HepG2 (cell line): ENCODE measurements around the gene MFSD11. TPM values are rescaled to one million over a fixed set of nuclear protein-coding genes. Genes with fewer than 3 reads are reported as not detected.

Experiments used
- CBFB ChIP-seq: sonication (generic); formaldehyde crosslinking; IDR thresholded peaks from 2 replicates; pipeline ENCODE4 v1.4.0; 2020; ENCODE audit warnings: missing genetic modification reagents
- DZIP1 ChIP-seq: sonication (generic); formaldehyde crosslinking; IDR thresholded peaks from 2 replicates; pipeline ENCODE4 v1.5.0; 2020; ENCODE audit warnings: mild to moderate bottlenecking, missing genetic modification reagents
- FOSL1 ChIP-seq: sonication (generic); formaldehyde crosslinking; IDR thresholded peaks from 2 replicates; pipeline ENCODE4 v1.9.0; 2021; ENCODE audit warnings: missing genetic modification reagents, borderline replicate concordance
- HNRNPL ChIP-seq: fragments of 200-400 bp; formaldehyde crosslinking; IDR thresholded peaks from 2 replicates; pipeline ENCODE4 v1.6.1; 2017; ENCODE audit warnings: mild to moderate bottlenecking, low read depth, low read length
- IKZF1 ChIP-seq: fragments of 450-650 bp; IDR thresholded peaks from 2 replicates; pipeline ENCODE4 v1.7.1; 2016
- KLF11 ChIP-seq: IDR thresholded peaks from 2 replicates; pipeline ENCODE4 v1.6.1; 2016; ENCODE audit warnings: missing compliant biosample characterization
- MTA3 ChIP-seq: sonication (generic); formaldehyde crosslinking; IDR thresholded peaks from 2 replicates; pipeline ENCODE4 v1.4.0; 2020; ENCODE audit warnings: missing genetic modification reagents
- NCOA5 ChIP-seq: sonication (generic); formaldehyde crosslinking; IDR thresholded peaks from 2 replicates; pipeline ENCODE4 v1.4.0; 2020; ENCODE audit warnings: missing genetic modification reagents
- POLR2G ChIP-seq: fragments of 200-400 bp; formaldehyde crosslinking; IDR thresholded peaks from 2 replicates; pipeline ENCODE4 v1.6.1; 2018; ENCODE audit warnings: mild to moderate bottlenecking, low read depth, low read length, moderate library complexity
- SOX6 ChIP-seq, 2 experiments: fragments of 450-650 bp in 1 of 2; sonication (generic) in 1 of 2; formaldehyde crosslinking in 1 of 2; IDR thresholded peaks; 2 replicates each; pipeline versions ENCODE4 v1.4.0 to v1.6.1; 2017 to 2020; ENCODE audit warnings: antibody characterized with exemption in 1 of 2, mild to moderate bottlenecking in 1 of 2, missing genetic modification reagents in 1 of 2
- TAF1 ChIP-seq: sonication (generic); formaldehyde crosslinking; IDR thresholded peaks from 2 replicates; pipeline ENCODE4 v1.4.0; 2020; ENCODE audit warnings: missing genetic modification reagents
- THAP8 ChIP-seq: sonication (generic); formaldehyde crosslinking; IDR thresholded peaks from 2 replicates; pipeline ENCODE4 v1.5.1; 2020; ENCODE audit warnings: missing genetic modification reagents, mild to moderate bottlenecking, borderline replicate concordance
- ZBTB2 ChIP-seq: sonication (generic); formaldehyde crosslinking; IDR thresholded peaks from 2 replicates; pipeline ENCODE4 v1.8.0; 2022; ENCODE audit warnings: low read depth, missing genetic modification reagents
- ZBTB46 ChIP-seq: sonication (generic); formaldehyde crosslinking; IDR thresholded peaks from 2 replicates; pipeline ENCODE4 v1.4.0; 2020; ENCODE audit warnings: mild to moderate bottlenecking, missing genetic modification reagents, borderline replicate concordance
- ZFY ChIP-seq: sonication (generic); formaldehyde crosslinking; IDR thresholded peaks from 2 replicates; pipeline ENCODE4 v1.4.0; 2020; ENCODE audit warnings: missing genetic modification reagents
- ZNF3 ChIP-seq: IDR thresholded peaks from 2 replicates; pipeline ENCODE4 v1.7.0; 2017; ENCODE audit warnings: inconsistent platforms
- ZNF30 ChIP-seq: sonication (generic); formaldehyde crosslinking; IDR thresholded peaks from 2 replicates; pipeline ENCODE4 v1.5.0; 2020; ENCODE audit warnings: mild to moderate bottlenecking, missing genetic modification reagents
- ZNF317 ChIP-seq: sonication (generic); formaldehyde crosslinking; IDR thresholded peaks from 2 replicates; pipeline ENCODE4 v1.5.0; 2020; ENCODE audit warnings: mild to moderate bottlenecking, missing genetic modification reagents
- ZNF451 ChIP-seq: sonication (generic); formaldehyde crosslinking; IDR thresholded peaks from 2 replicates; pipeline ENCODE4 v1.5.0; 2020; ENCODE audit warnings: mild to moderate bottlenecking, missing genetic modification reagents
- ZNF777 ChIP-seq: sonication (generic); formaldehyde crosslinking; IDR thresholded peaks from 2 replicates; pipeline ENCODE4 v1.4.0; 2020; ENCODE audit warnings: missing genetic modification reagents
- ZNF83 ChIP-seq: sonication (generic); formaldehyde crosslinking; IDR thresholded peaks from 2 replicates; pipeline ENCODE4 v1.4.0; 2020; ENCODE audit warnings: missing genetic modification reagents, mild to moderate bottlenecking, borderline replicate concordance
- ZSCAN29 ChIP-seq: sonication (generic); formaldehyde crosslinking; conservative IDR thresholded peaks from 2 replicates; pipeline ENCODE4 v1.4.0; 2020; ENCODE audit warnings: mild to moderate bottlenecking, missing genetic modification reagents
- ZSCAN5A ChIP-seq: sonication (generic); formaldehyde crosslinking; IDR thresholded peaks from 2 replicates; pipeline ENCODE4 v1.8.0; 2022; ENCODE audit warnings: mild to moderate bottlenecking, missing genetic modification reagents, borderline replicate concordance
- polyA plus RNA-seq, 8 experiments: library from polyadenylated mRNA; depleted of rRNA in 3 of 8; stranded (reverse) in 7 of 8; unstranded in 1 of 8; fragments of >200 nt; fragmentation: Illumina TruSeq in 4 of 8; extraction: Trizol in 4 of 8; gene quantifications; 2 replicates each; pipeline versions ENCODE4 v1.2.1 to v1.2.3, GENCODE V29; 2011 to 2016; ENCODE audit warnings: low read depth in 4 of 8, missing spikeins in 1 of 8, mixed read lengths in 1 of 8; ENCODE audit not compliant: insufficient read depth in 1 of 8
- total RNA-seq, 5 experiments: library from RNA; depleted of rRNA; stranded (reverse); fragments of >200 nt; fragmentation: Illumina TruSeq; extraction: Trizol; gene quantifications; 2 replicates each; pipeline ENCODE4 v1.2.3, GENCODE V29; 2016; ENCODE audit warnings: low read depth in 1 of 5

Gene MFSD11
- total and polyA plus RNA-seq, 2 of the 13 experiments (the other 11 are each of a cell fraction or from before 2014, with no cell fraction given) = 26.1 to 36.3 TPM

GRCh38 chr17:76737082-76737675 lies 740 bp upstream of the MFSD11 start, which contains the start of gene SRSF2 (continued):
- TF ChIP-seq ZSCAN5A (CRISPR knock-in tag) (peak; percentile 19; the same call in 1 of the 2 replicates), IKZF1 (no peak), THAP8 (peak; percentile 91), KLF11 (CRISPR knock-in tag) (peak; percentile 94), ZNF3 (CRISPR knock-in tag) (no peak; the same call in 1 of the 2 replicates), FOSL1 (CRISPR knock-in tag) (no peak), SOX6 (IDR thresholded peaks at IDR 0.05) (no peak), SOX6 (CRISPR knock-in tag; IDR thresholded peaks at IDR 0.05) (peak; percentile 75), POLR2G (peak; percentile 100), TAF1 (CRISPR knock-in tag) (peak; percentile 100), ZBTB46 (CRISPR knock-in tag) (no peak), HNRNPL (peak; percentile 87; the same call in 1 of the 2 replicates), ZBTB2 (no peak; the same call in none of the 2 replicates), ZNF83 (CRISPR knock-in tag) (no peak; the same call in 1 of the 2 replicates), MTA3 (CRISPR knock-in tag) (no peak), ZNF451 (no peak), ZSCAN29 (CRISPR knock-in tag) (no peak; the same call in 1 of the 2 replicates), ZNF777 (CRISPR knock-in tag) (peak; percentile 38; the same call in 1 of the 2 replicates), CBFB (CRISPR knock-in tag) (peak; percentile 92), NCOA5 (CRISPR knock-in tag) (peak; percentile 32; the same call in 1 of the 2 replicates), ZNF30 (CRISPR knock-in tag) (peak; percentile 94), ZNF317 (peak; percentile 80), DZIP1 (CRISPR knock-in tag) (peak; percentile 99), ZFY (CRISPR knock-in tag) (peak; percentile 99)
